ENCODE results near the gene POU6F2. TPM values are rescaled to one million over a fixed set of nuclear protein-coding genes. Genes with fewer than 3 reads are reported as not detected.
A peak's percentile ranks its signal among the peaks of the same experiment; 100 is the strongest.

The POU6F2 gene
- total and polyA plus RNA-seq, 9 of the 15 experiments (the other 6 are each of a cell fraction or from before 2014, with no cell fraction given), result 0.29 to 1.5 (median 0.96) TPM

GRCh38 chr7:39515534-39516228 lies 538.0 kb downstream of the POU6F2 start (continued):
- TF ChIP-seq SMAD1 (IDR thresholded peaks at IDR 0.05; ENCODE audit: low read depth, low read length, partially characterized antibody) (no peak), MTA2 (IDR thresholded peaks at IDR 0.05; ENCODE audit: low read depth) (peak; percentile 30; the same call in 1 of the 2 replicates), USF1 (CRISPR knock-in tag; IDR thresholded peaks at IDR 0.05) (peak; percentile 65), XRCC5 (IDR thresholded peaks at IDR 0.05; ENCODE audit: low read depth, low read length) (no peak), FOXP1 (CRISPR knock-in tag; IDR thresholded peaks at IDR 0.05) (no peak), MCM3 (IDR thresholded peaks at IDR 0.05) (no peak), ZNF75A (CRISPR knock-in tag; IDR thresholded peaks at IDR 0.05) (no peak)

GRCh38 chr7:39516498-39516897 lies 538.8 kb downstream of the POU6F2 start:
- H4K20me1 ChIP-seq (replicated peaks; ENCODE audit: control insufficient read depth, insufficient read depth, low read length), result no peaks in the 10 kb centered on the region
- H3K27ac ChIP-seq (ENCODE audit: extremely low read depth, low read depth, low read length), result no peak overlapping the region
- H3K4me1 ChIP-seq (replicated peaks in 1 of 2; ENCODE audit: control insufficient read depth in 2 of 2, insufficient read depth in 2 of 2, low read length in 2 of 2), result no peaks in the 10 kb centered on the region; a peak in 1 of 5 replicates
- TF ChIP-seq RAD51 (IDR thresholded peaks at IDR 0.05; ENCODE audit: borderline replicate concordance, low read depth) (no peak), KAT7 (CRISPR knock-in tag; IDR thresholded peaks at IDR 0.05; ENCODE audit: borderline replicate concordance) (no peak), ZBTB33 (CRISPR knock-in tag; IDR thresholded peaks at IDR 0.05) (no peak), ZNF121 (CRISPR knock-in tag; conservative IDR thresholded peaks at IDR 0.05) (no peak), ZNF586 (CRISPR knock-in tag; conservative IDR thresholded peaks at IDR 0.05) (no peak), HOXB6 (CRISPR knock-in tag; IDR thresholded peaks at IDR 0.05; ENCODE audit: borderline replicate concordance) (no peak), POLR2B (IDR thresholded peaks at IDR 0.05; ENCODE audit: low read depth, partially characterized antibody) (no peak), RNF219 (CRISPR knock-in tag; IDR thresholded peaks at IDR 0.05) (no peak), TCF3 (CRISPR knock-in tag; IDR thresholded peaks at IDR 0.05) (no peak), LARP7 (IDR thresholded peaks at IDR 0.05) (no peak), SREBF2 (CRISPR knock-in tag; IDR thresholded peaks at IDR 0.05) (no peak)
- intact Hi-C loops (cut with micrococcal nuclease), result loop anchor here (5.0 kb wide), 1 partner anchor 49 kb away; no protein-coding TSS in a partner anchor
- H3K79me2 ChIP-seq (ENCODE audit: control insufficient read depth, insufficient read depth, low read length), result no peaks in the 10 kb centered on the region
- H3K36me3 ChIP-seq (ENCODE audit: control insufficient read depth, insufficient read depth, low read length), result no peaks in the 10 kb centered on the region
- no peak for FAIRE-seq
- no TSS peak for BruUV-seq (replicated peaks)
- ATAC-seq, result no peak
- under 1% methylated on average over 7 of the region's 7 CpGs for WGBS (ENCODE audit: insufficient coverage, low coverage, missing lambda C conversion rate)
- no peak overlapping the region for H3K4me3 ChIP-seq
- H3K27me3 ChIP-seq (ENCODE audit: control insufficient read depth in 2 of 2, insufficient read depth in 2 of 2, low read length in 2 of 2), result peaks cover 9 to 24% of the 10 kb centered on the region in 2 experiments; a peak in 4 of 5 replicates
- no peak for DNase-seq (ENCODE audit: extremely low read depth in 1 of 4, low spot score in 3 of 4)
- ChIA-PET CTCF (ENCODE audit: low intra/inter-chr PET ratio) (no interaction called here), POLR2A (no interaction called here)
- no peak overlapping the region for H3K9ac ChIP-seq (ENCODE audit: insufficient read depth in 1 of 2, low read depth in 2 of 2, low read length in 2 of 2)
- no peak overlapping the region for H3K4me2 ChIP-seq (ENCODE audit: insufficient read depth, low read length)
- no peaks in the 10 kb centered on the region for H3K9me1 ChIP-seq (ENCODE audit: control insufficient read depth, insufficient read depth, low read length)
- H3K9me3 ChIP-seq (replicated peaks; ENCODE audit: control insufficient read depth, insufficient read depth, low read depth, low read length), result no peaks in the 10 kb centered on the region
- in situ Hi-C loops (cut with MboI), result loop anchor here (25.0 kb wide), 1 partner anchor 1104 kb away; no protein-coding TSS in a partner anchor
- no peak overlapping the region for H2AFZ ChIP-seq (ENCODE audit: low read depth, low read length)
